Upper lobe of left lung (tissue), 4 donors: ENCODE data around the gene LOXL1.
A peak's percentile ranks its signal among the peaks of the same experiment; 100 is the strongest.

Experiments
- CTCF ChIP-seq, 6 experiments: fragments of 450-650 bp in 4 of 6; fragments of 200-600 bp in 2 of 6; sonication (generic) in 2 of 6; IDR thresholded peaks; one replicate each; pipeline ENCODE4 v1.5.1; 2016 to 2019; ENCODE audit warnings: antibody characterized with exemption in 6 of 6
- EP300 ChIP-seq, 4 donors: sonication (generic); formaldehyde crosslinking; IDR thresholded peaks; one replicate each; pipeline ENCODE4 v1.5.1; 2017; ENCODE audit warnings: antibody characterized with exemption in 4 of 4, control low read depth in 2 of 4
- POLR2A ChIP-seq, 4 donors: fragments of 450-650 bp; IDR thresholded peaks; one replicate each; pipeline ENCODE4 v1.5.1; 2016 to 2017; ENCODE audit warnings: antibody characterized with exemption in 4 of 4, mild to moderate bottlenecking in 2 of 4
- POLR2AphosphoS5 ChIP-seq, 2 donors: sonication (generic); formaldehyde crosslinking; IDR thresholded peaks; one replicate each; pipeline ENCODE4 v1.5.1; 2017; ENCODE audit warnings: antibody characterized with exemption in 2 of 2

GRCh38 chr15:73982222-73982962 is 56.1 kb downstream of the LOXL1 start:
- TF ChIP-seq POLR2AphosphoS5 (IDR thresholded peaks at IDR 0.05) (peak; percentile 84 to 98), CTCF (IDR thresholded peaks at IDR 0.05) (peak in 1 of 6 experiments; percentile 22), POLR2A (IDR thresholded peaks at IDR 0.05) (peak in 2 of 4 donors; percentile 8 to 26), EP300 (IDR thresholded peaks at IDR 0.05) (peak; percentile 77 to 97 (median 97))
